GM18511 (cell line): ENCODE data around the gene CDK18.

Experiments used
- ATAC-seq: cut with Tn5 transposase; IDR thresholded peaks from one replicate; pipeline ENCODE4 v1.9.1; 2021; ENCODE audit warnings: mild to moderate bottlenecking, moderate library complexity; ENCODE audit not compliant: unreplicated experiment

Gene CDK18

GRCh38 chr1:205502111-205502810 is 2.2 kb upstream of the CDK18 start:
- no peak for ATAC-seq

DNA sequence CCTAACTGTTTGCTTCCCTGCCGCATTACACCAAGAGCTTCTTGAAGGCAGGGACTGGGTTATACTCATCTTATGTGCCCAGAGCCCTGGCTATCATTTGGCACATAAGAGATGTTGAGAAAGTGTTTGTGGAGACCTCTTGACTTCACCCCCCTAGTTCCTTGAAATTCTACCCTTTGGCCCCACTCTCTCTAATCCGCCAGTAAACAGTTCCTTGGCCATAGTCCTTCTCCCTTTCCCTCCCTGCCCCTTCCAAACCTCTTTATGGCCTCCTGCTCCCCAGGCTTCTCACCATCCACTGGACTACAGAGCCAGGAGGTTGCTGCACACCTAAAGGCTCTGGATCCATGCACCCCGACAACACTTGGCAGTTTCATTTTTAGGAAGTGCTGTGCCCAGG is 1.5 kb upstream of the CDK18 start:
- no peak for ATAC-seq

DNA sequence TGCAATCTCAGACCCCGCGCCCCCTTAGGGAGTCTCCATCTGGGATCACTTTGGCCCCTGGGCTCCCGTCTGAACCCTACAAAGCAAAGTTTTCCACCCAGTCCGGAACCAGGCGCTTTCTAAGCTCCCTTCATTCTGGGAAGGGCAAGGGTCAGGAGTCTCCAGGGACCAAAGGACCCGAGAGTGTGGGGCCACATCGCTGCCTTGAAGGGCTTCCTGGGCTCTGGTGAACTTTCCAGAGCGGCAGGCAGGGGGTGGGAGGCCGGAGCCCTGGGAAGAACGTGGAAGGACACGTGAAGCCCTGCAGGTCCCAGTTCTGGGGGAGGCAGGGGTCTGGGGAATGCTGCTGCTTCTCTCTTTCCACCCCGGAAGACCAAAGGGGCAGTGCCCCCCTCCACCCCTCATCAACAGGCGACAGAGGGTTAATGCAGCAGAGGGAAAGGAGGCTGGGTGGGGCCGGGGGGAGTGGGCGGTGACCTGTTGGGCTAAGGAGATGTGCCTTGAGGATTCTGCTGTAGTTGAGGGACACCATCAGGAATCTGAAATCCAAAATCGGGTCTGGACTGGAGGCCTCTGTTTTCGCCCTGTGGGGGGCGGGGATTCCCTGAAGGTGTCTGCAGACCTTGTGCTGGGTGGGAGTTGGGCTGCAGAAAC is 734 bp downstream of the CDK18 start:
- ATAC-seq: no peak

DNA sequence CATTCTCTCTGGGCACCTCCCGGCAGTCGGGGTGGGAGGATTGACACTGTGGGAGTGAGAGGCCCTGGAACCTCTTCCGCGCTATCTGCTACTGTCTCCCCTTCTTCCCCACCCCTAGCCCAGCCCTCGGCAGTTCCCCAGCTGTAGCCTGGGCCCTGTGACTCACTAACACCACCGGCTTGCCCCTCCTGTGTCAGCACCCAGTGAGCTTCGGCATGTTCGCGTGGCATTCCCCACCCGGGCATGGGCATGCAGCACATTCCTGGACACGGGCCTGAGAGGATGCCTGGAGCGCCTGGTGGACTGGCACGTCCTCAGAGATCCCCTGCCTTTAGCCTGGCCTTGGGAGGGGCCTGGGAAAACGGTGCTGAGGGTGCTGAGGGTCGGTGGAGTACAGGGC is 1.3 kb downstream of the CDK18 start:
- ATAC-seq: no peak

DNA sequence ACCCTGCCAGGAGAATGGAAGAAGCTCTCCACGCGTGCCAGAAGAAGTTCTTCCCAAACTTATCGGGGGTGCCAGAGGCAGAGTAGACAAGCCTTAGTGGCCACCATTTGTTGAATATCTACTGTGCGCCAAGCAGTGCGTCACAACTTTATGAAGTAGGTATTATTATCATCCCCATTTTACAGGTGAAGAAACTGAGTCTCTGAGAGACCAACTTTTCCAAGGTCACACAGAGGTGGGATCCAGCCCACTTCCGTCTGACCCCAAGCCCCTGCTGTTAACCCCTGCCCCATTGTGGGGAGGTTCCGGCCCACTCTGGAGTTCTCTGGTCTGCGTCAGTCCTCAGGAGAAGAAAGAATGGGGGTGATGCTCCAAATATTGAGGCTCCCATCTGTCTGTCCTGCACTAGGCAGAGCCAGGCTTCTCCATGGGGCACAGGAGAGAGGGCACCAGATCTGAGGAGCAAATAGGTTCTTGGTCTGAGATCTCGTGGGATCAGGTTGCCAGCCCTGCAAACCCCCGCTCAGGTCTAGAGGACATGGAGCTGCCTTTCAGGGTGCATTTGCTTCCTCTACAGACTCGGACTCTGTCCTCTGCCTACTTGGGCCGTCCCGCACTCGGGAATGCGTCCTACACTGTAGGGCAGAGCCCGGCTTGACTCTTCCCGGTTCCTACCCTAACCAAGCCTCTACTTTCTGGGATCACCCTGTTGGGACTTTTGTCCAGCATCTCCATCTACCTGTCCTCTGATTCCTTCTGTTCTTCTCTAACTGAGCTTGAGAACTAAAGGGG is 2.1 kb downstream of the CDK18 start:
- no peak for ATAC-seq

DNA sequence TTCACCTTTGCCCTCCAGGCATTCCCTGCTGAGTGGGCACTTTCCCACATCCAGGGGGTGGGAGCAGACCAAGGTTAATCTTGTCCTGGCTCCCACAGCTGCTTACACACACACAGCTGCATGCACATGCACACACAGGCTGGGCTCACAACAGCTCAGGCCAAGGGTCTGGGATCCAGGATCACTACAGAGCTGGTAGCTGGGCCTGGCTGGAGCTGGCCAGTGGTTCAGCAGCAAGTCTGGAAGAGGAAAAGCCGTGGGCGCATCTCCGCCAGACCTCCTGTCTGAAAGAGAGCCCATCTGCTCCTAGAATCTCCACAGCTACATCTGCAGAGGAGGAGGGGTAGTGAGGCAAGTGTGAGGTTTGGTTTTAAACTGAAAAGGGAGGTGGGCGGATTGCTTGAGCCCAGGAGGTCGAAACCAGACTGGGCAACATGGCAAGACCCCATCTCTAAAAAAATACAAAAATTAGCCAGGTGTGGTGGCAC is 3.8 kb downstream of the CDK18 start:
- no peak for ATAC-seq

DNA sequence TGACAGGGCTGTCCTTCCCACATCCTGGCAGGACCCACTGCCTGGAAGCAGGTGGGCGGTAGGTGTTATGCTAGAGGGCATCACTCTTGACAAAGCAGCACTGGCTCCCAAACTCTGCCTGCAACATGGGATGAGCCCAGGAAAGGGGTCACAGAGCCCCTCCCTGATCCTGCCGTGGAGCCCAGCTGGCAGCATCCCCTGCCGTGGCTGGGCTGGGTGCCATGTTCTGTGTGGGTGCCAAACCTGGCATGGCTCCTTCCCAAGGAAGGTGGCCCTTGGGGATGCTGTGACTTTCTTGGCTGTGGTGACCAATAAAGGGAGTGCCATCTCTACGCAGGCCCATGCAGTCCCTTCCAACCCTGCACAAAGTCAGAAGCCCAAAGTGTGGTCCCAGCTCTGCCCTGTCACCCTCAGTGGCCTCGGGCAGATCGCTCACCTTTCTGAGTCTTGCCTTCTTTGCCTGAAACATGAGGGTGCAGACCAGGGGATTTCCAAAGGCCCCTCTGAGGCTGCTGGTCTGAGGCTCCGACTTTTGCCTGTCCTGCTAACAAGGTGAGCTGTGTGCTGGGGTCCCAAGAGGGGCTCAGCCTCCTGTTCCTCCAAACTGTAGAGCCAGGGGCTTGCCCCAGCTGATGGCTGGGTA is 6.0 kb downstream of the CDK18 start:
- no peak for ATAC-seq

- ATAC-seq: no peak
Measured at GRCh38 chr1:205510951-205511330, 6.5 kb downstream of the CDK18 start.

GRCh38 chr1:205512059-205513045 is 7.9 kb downstream of the CDK18 start:
- ATAC-seq: no peak

DNA sequence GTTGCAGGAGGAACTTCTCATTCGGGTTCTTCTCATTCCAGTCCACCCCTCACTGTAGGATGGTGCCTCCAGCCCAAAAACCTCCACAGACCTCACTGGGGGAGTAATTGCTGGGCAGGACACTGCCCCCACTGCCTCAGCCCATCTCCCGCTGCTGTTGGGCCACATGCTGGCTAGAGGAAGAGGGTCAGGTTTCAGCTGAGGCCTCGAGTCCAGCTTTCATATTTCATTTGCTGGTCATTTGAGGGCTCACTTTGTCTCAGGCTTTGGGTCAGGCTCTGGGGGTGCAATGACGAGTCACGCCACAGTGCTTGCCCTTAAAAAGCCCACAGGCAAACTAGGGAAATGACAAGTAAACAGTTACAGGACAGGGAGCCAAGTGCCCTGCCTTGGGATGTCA is 9.3 kb downstream of the CDK18 start:
- ATAC-seq: no peak

GRCh38 chr1:205514211-205515142 is 10.0 kb downstream of the CDK18 start:
- no peak for ATAC-seq

- no peak for ATAC-seq
Measured at GRCh38 chr1:205515781-205516253, 11.3 kb downstream of the CDK18 start.

DNA sequence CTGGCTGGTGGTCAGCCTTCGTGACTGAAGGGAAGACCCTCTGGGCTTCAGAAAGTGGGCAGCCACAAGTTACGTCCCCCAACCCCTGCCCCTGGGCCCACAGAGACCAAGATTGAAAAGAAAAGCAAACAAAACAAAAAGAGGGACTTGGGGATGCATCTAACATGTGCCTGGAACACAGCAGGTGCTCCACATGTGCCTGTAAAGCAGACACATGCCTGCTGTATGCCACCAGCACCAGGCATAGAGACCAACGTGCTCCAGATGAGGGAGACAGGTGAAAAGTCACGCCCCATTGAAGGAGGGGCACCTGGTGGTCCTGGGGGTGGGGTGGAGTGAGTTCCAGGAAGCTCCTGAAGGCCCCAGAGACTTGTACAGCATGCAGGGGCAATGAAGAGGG is 11.9 kb downstream of the CDK18 start:
- no peak for ATAC-seq

GRCh38 chr1:205517288-205517687 is 12.8 kb downstream of the CDK18 start:
- ATAC-seq: no peak

GRCh38 chr1:205517763-205518162 is 13.3 kb downstream of the CDK18 start:
- no peak for ATAC-seq

DNA sequence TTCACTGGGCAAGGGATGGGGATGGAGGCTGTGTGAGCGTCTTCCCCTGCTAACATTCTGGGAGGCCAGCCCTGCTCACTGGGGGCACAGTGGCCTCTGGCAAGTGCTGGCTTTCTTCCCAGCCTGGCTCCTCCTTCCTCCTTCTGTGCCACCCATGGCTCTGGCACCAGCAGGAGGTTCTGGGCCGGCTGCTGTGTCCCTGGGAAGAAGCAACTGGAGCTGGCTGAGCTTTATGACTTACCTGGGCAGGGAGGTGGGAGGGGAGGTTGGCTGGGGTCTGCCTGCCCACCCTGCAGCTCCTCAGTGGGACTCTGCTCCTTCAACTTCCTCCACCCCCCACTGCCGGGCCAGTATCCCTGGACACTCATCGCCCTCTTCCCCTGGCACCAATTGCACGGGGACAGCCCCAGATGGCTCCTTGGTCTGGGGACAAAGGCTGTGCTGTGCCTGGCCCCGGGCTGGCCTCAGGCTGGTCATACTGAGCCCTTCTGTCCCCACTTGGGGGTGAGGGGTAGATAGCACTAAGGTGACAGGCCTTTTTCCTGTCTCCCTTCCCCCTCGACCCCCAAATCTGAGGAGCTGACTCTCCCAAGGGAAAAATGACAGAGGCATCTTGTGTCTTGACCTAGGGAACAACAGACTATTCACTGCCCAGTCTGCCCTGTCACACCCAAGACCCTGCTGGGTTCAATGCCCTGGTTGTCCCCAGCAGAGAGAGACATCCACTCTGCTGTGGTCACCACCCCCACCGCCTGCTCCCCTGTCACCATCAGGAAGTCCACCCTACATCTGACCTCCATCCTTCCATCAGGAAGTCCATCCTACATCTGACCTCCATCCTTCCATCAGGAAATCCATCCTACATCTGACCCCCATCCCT is 14.4 kb downstream of the CDK18 start:
- no peak for ATAC-seq

- no peak for ATAC-seq
Measured at GRCh38 chr1:205519541-205520131, 15.2 kb downstream of the CDK18 start.

- ATAC-seq: no peak
Measured at GRCh38 chr1:205520709-205521108, 16.2 kb downstream of the CDK18 start.
